PFSK-1 (cell line): Measurements from ENCODE around the gene KCNN4.

ENCODE experiments used
- REST ChIP-seq, 2 experiments: IDR thresholded peaks; 2 replicates each; pipeline versions ENCODE4 v1.6.1 to v1.8.0; 2011 to 2012; ENCODE audit warnings: low read depth in 2 of 2, low read length in 2 of 2, control low read depth in 1 of 2, inconsistent platforms in 1 of 2, mild to moderate bottlenecking in 1 of 2, moderate library complexity in 1 of 2; ENCODE audit not compliant: insufficient read depth in 1 of 2
- SIN3A ChIP-seq: IDR thresholded peaks from 2 replicates; pipeline ENCODE4 v1.6.1; 2012; ENCODE audit warnings: mild to moderate bottlenecking, low read length, moderate library complexity, borderline replicate concordance; ENCODE audit not compliant: insufficient read depth
- TAF1 ChIP-seq: IDR thresholded peaks from 2 replicates; pipeline ENCODE4 v1.6.1; 2012; ENCODE audit warnings: low read length, control low read depth, borderline replicate concordance; ENCODE audit not compliant: insufficient read depth

DNA sequence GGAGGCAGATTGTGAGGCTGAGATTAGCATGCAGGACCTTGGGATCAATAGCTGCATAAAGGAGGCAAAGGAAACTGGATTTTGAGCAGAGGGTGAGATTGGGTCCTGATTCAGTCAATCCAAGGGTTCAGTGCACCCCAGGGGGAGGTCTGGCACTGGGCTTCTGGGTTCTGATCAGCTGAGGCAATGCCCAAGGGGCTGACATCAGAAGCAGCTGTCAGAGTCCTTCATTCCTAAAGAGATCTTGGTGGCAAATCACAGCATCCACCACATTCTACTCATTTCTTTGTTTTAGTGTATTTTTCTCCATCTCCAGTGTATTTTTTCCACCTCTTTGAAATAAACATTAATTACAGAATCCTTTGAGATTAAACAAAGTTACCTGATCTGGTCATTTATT lies 26.9 kb upstream of the KCNN4 start:
- TF ChIP-seq REST (IDR thresholded peaks at IDR 0.05; ENCODE audit: insufficient read depth in 1 of 2, low read depth in 2 of 2, low read length in 2 of 2): no peak
- no peak for TF ChIP-seq TAF1
- TF ChIP-seq SIN3A: no peak
